Measurements from ENCODE around the gene ABI3.
"Not testable (repeated sequence)": the region's sequence is repeated elsewhere in the genome, so short reads cannot be mapped to it uniquely, and the experiment has no call there.

ABI3 gene

DNA sequence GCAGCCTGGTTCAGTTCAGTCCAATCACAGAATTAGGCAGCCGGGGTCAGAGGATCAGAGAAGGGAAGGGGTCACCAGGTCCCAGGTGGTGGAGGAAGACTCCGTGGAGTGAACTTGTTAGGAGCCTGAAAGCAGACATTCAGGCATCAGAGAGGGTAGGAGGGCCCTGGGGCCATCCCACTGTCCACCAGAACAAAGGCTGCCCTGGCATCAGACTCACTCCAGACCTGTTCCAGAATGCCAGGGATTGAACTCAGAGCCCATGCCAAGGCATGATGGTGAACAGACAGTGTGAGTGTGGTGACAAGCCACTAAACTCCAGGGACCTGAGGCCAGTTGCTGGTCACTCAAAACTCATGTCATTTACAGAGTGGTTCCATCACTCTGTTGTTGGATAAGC is 40.3 kb upstream of the ABI3 start:
- no peak overlapping the region for H3K27ac ChIP-seq (ENCODE audit: poor library complexity, severe bottlenecking)
- no peaks in the 10 kb centered on the region for H3K9me3 ChIP-seq (ENCODE audit: severe bottlenecking)
- H3K4me1 ChIP-seq (ENCODE audit: insufficient read depth, poor library complexity, severe bottlenecking) = no peaks in the 10 kb centered on the region
- no peaks in the 10 kb centered on the region for H3K27me3 ChIP-seq (ENCODE audit: insufficient read depth, poor library complexity, severe bottlenecking)
- DNase-seq (ENCODE audit: low spot score) (no peak), ATAC-seq (ENCODE audit: low read depth) (no peak)
- no peaks in the 10 kb centered on the region for H3K36me3 ChIP-seq (ENCODE audit: low read depth)
- TF ChIP-seq, protein P1, sequence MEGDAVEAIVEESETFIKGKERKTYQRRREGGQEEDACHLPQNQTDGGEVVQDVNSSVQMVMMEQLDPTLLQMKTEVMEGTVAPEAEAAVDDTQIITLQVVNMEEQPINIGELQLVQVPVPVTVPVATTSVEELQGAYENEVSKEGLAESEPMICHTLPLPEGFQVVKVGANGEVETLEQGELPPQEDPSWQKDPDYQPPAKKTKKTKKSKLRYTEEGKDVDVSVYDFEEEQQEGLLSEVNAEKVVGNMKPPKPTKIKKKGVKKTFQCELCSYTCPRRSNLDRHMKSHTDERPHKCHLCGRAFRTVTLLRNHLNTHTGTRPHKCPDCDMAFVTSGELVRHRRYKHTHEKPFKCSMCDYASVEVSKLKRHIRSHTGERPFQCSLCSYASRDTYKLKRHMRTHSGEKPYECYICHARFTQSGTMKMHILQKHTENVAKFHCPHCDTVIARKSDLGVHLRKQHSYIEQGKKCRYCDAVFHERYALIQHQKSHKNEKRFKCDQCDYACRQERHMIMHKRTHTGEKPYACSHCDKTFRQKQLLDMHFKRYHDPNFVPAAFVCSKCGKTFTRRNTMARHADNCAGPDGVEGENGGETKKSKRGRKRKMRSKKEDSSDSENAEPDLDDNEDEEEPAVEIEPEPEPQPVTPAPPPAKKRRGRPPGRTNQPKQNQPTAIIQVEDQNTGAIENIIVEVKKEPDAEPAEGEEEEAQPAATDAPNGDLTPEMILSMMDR (IDR thresholded peaks at IDR 0.05; ENCODE audit: poor library complexity, severe bottlenecking) = no peak
- no peak overlapping the region for H3K4me3 ChIP-seq (ENCODE audit: severe bottlenecking)

DNA sequence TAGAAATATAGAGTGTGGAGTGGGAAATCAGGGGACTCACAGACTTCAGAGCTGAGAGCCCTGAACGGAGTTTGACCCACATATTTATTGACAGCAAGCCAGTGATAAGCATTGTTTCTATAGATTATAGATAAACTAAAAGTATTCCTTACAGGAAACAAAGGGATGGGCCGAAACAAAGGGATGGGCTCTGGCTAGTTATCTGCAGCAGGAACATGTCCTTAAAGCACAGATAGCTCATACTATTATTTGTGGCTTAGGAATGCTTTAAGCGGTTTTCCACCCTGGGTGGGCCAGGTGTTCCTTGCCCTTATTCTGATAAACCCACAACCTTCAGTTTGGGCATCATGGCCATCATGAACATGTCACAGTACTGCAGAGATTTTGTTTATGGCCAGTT is 39.8 kb upstream of the ABI3 start:
- not testable (repeated sequence) for H3K4me1 ChIP-seq (ENCODE audit: insufficient read depth, poor library complexity, severe bottlenecking); H3K27me3 ChIP-seq (ENCODE audit: insufficient read depth, poor library complexity, severe bottlenecking); H3K36me3 ChIP-seq (ENCODE audit: low read depth)

DNA sequence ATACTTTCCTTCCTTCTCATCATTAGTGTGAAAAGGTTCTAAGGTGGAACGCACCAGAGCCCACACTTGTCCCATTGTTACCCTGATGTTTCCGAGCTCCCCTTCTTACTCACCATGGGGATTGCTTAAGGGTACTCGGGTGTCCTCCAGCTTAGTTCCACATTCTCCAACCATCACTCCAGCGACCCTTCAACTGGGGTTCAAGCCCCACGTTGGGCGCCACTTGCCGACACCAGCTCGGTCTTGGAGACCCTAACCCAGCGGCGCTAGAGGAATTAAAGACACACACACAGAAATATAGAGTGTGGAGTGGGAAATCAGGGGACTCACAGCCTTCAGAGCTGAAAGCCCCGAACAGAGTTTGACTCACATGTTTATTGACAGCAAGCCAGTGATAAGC is 34.5 kb upstream of the ABI3 start:
- not testable (repeated sequence) for H3K36me3 ChIP-seq (ENCODE audit: low read depth); DNase-seq (ENCODE audit: low spot score); H3K4me3 ChIP-seq (ENCODE audit: severe bottlenecking); ATAC-seq (ENCODE audit: low read depth); H3K4me1 ChIP-seq (ENCODE audit: insufficient read depth, poor library complexity, severe bottlenecking); H3K27me3 ChIP-seq (ENCODE audit: insufficient read depth, poor library complexity, severe bottlenecking); H3K27ac ChIP-seq (ENCODE audit: poor library complexity, severe bottlenecking); H3K9me3 ChIP-seq (ENCODE audit: severe bottlenecking)

More for the DNA sequence above, 39.8 kb upstream of the ABI3 start:
- H3K27ac ChIP-seq (ENCODE audit: poor library complexity, severe bottlenecking); H3K4me3 ChIP-seq (ENCODE audit: severe bottlenecking); H3K9me3 ChIP-seq (ENCODE audit: severe bottlenecking); ATAC-seq (ENCODE audit: low read depth); DNase-seq (ENCODE audit: low spot score): not testable (repeated sequence)

DNA sequence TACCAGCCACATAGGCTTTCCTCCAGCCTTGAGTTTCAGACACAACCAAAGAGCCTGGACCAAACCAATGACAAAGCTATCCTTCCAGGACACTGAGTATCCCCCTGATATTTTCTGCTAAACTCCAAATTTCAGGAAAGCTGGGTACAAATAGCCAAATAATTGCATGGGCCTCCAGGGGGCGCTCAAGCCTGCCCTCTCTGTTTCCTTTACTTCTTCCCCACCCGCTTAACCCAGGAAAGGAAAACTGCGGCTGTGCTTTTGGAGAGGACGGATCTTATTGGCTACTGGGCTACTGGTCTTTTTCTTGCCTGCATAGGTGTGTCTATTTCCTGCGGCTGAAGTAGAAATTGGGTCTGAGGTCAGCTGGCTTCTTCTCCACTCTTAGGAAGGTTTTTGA is 30.2 kb upstream of the ABI3 start:
- Histone ChIP-seq H3K27ac (ENCODE audit: poor library complexity, severe bottlenecking) (no peak overlapping the region), H3K4me3 (ENCODE audit: severe bottlenecking) (no peak overlapping the region), H3K27me3 (ENCODE audit: insufficient read depth, poor library complexity, severe bottlenecking) (no peaks in the 10 kb centered on the region), H3K36me3 (ENCODE audit: low read depth) (no peaks in the 10 kb centered on the region), H3K9me3 (ENCODE audit: severe bottlenecking) (peaks cover 10% of the 10 kb centered on the region), H3K4me1 (ENCODE audit: insufficient read depth, poor library complexity, severe bottlenecking) (no peaks in the 10 kb centered on the region)
- ATAC-seq (ENCODE audit: low read depth) (no peak), DNase-seq (ENCODE audit: low spot score) (no peak)
- TF ChIP-seq, protein P1 (IDR thresholded peaks at IDR 0.05; ENCODE audit: poor library complexity, severe bottlenecking) = peak; percentile 80

DNA sequence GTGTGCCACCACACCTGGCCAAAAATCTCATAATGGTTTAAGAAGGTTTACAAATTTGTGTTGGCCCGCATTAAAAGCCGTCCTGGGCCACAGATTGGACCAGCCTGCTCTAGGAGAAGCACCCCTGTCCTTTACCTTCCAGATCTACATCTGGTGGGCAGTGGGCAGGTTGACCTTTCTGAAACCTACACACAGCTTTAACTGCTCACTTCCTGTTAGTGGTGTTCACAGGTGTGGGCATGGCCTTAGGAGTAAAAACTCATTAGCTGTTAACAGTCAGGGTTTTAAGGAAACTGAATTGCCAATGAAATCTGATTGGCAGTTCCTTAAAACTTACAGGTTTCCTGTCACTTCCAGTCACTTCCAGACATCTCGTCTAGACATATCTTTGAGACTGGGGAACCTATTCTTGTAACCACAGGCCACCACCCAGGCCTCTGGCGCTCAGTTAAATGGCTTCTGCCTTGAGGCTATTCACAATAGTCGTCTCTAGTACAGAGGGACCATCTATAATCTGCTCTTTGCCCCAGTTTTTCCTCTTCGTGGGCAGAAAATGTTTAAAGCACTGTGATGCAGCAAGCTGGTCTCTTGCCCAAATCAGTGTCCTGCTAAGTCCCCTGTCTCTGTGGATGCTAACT is 29.4 kb upstream of the ABI3 start:
- H3K4me1 ChIP-seq (ENCODE audit: insufficient read depth, poor library complexity, severe bottlenecking) = no peaks in the 10 kb centered on the region
- H3K27me3 ChIP-seq (ENCODE audit: insufficient read depth, poor library complexity, severe bottlenecking) = no peaks in the 10 kb centered on the region
- no peaks in the 10 kb centered on the region for H3K36me3 ChIP-seq (ENCODE audit: low read depth)
- no peak overlapping the region for H3K27ac ChIP-seq (ENCODE audit: poor library complexity, severe bottlenecking)
- H3K4me3 ChIP-seq (ENCODE audit: severe bottlenecking) = no peak overlapping the region
- TF ChIP-seq, protein P1 (IDR thresholded peaks at IDR 0.05; ENCODE audit: poor library complexity, severe bottlenecking) = no peak
- H3K9me3 ChIP-seq (ENCODE audit: severe bottlenecking) = peaks cover 5% of the 10 kb centered on the region
- no peak for DNase-seq (ENCODE audit: low spot score)
- no peak for ATAC-seq (ENCODE audit: low read depth)

DNA sequence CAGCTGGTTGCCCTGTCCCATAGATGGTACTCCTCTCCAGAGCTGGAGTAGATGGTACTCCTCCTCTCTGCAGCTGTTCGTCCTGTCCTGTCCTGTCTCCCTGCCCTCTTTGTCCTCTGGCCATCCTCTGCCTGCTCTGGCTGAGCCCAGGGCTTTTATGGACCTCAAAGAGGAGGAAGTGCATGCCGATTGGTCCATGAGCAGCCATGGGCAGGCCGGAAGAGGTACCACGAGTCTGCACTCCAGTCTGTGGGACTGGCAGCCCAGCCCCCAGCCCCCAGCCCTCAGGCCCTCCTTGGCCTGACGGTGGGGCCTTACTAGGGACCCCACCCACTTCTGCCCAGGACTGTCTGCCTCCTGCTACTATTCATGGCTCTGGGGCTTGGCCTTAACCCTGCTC is 27.2 kb upstream of the ABI3 start:
- no peak overlapping the region for H3K27ac ChIP-seq (ENCODE audit: poor library complexity, severe bottlenecking)
- H3K9me3 ChIP-seq (ENCODE audit: severe bottlenecking) = no peaks in the 10 kb centered on the region
- no peak for DNase-seq (ENCODE audit: low spot score)
- no peaks in the 10 kb centered on the region for H3K4me1 ChIP-seq (ENCODE audit: insufficient read depth, poor library complexity, severe bottlenecking)
- H3K36me3 ChIP-seq (ENCODE audit: low read depth) = no peaks in the 10 kb centered on the region
- no peak overlapping the region for H3K4me3 ChIP-seq (ENCODE audit: severe bottlenecking)
- H3K27me3 ChIP-seq (ENCODE audit: insufficient read depth, poor library complexity, severe bottlenecking) = no peaks in the 10 kb centered on the region
- ATAC-seq (ENCODE audit: low read depth) = no peak
- TF ChIP-seq, protein P1 (IDR thresholded peaks at IDR 0.05; ENCODE audit: poor library complexity, severe bottlenecking) = no peak
